DOHH2 (cell line): ENCODE results near the gene ACHE.

ENCODE experiments used
- EZH2phosphoT487 ChIP-seq: fragments of 200-600 bp; sonication (generic); IDR thresholded peaks from 2 replicates; pipeline ENCODE4 v1.6.1; 2017; ENCODE audit warnings: borderline replicate concordance, mild to moderate bottlenecking, antibody characterized with exemption, low read length, moderate library complexity, mixed read lengths
- TF ChIP-seq, protein P1 (sequence below): fragments of 200-600 bp; sonication (generic); IDR thresholded peaks from one replicate; pipeline ENCODE4 v1.5.1; 2014; ENCODE audit warnings: antibody characterized with exemption, mild to moderate bottlenecking, low read depth, low read length; ENCODE audit not compliant: poor library complexity, severe bottlenecking

DNA sequence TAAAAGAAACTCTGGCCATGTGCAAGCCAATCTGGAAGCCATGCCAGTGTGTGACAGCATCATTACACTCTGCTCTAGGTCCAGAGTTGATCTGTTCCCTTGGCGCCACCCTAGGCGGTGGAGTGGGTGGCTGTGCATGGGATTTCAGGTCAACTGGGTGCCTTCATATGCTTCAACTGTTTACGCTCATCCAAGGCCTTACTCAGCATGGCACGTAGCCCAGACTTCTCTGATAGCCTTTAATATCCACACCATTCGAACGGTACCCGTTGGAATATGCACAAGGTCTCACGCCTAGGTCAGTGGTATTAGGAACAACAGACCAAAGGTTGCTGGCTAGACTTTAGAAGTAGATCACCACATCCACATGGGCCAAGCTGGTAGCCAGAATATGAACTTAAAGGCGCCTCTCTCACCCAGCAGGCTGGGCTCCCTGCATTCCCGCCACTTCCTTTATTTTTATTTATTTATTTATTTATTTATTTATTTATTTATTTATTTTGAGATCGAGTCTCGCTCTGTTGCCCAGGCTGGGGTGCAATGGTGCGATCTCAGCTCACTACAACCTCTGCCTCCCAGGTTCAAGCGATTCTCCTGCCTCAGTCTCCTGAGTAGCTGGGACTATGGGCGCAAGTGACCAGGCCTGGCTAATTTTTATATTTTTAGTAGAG is 18.7 kb upstream of the ACHE start:
- TF ChIP-seq, protein P1, sequence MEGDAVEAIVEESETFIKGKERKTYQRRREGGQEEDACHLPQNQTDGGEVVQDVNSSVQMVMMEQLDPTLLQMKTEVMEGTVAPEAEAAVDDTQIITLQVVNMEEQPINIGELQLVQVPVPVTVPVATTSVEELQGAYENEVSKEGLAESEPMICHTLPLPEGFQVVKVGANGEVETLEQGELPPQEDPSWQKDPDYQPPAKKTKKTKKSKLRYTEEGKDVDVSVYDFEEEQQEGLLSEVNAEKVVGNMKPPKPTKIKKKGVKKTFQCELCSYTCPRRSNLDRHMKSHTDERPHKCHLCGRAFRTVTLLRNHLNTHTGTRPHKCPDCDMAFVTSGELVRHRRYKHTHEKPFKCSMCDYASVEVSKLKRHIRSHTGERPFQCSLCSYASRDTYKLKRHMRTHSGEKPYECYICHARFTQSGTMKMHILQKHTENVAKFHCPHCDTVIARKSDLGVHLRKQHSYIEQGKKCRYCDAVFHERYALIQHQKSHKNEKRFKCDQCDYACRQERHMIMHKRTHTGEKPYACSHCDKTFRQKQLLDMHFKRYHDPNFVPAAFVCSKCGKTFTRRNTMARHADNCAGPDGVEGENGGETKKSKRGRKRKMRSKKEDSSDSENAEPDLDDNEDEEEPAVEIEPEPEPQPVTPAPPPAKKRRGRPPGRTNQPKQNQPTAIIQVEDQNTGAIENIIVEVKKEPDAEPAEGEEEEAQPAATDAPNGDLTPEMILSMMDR = no peak
- TF ChIP-seq EZH2phosphoT487 = no peak
